ENCODE measurements around the gene KIF26B. TPM values are rescaled to one million over a fixed set of nuclear protein-coding genes. Genes with fewer than 3 reads are reported as not detected.

The KIF26B gene
- total RNA-seq, 4 donors from 2014 or later: 0.20 to 0.79 (median 0.41) TPM; not detected in 1

- WGBS, 2 donors (ENCODE audit: low coverage in 1 of 2): 4 to 13% methylated on average over 3 to 6 of the region's 6 CpGs
- Histone ChIP-seq H3K27me3 (peaks cover 10% of the 10 kb centered on the region), H3K4me3 (no peak overlapping the region), H3K27ac (no peak overlapping the region), H3K9me3 (no peaks in the 10 kb centered on the region), H3K36me3 (no peaks in the 10 kb centered on the region), H3K4me1 (peaks cover 0 to 8% (median 0%) of the 10 kb centered on the region in 4 donors)
- DNase-seq: no peak
- in situ Hi-C loops (cut with MboI; ENCODE audit: low pct_ligation_motif_present in 1 of 4, low pct_unique_long_range_greater_than_20kb in 1 of 4, low sequenced_read_pairs in 3 of 4): no loop called here
- TF ChIP-seq POLR2AphosphoS5 (IDR thresholded peaks at IDR 0.05) (no peak), CTCF (IDR thresholded peaks at IDR 0.05) (no peak), EP300 (IDR thresholded peaks at IDR 0.05; ENCODE audit: low read depth) (no peak), POLR2A (IDR thresholded peaks at IDR 0.05) (no peak)
- intact Hi-C loops (cut with DNase I; ENCODE audit: low total_unique reads): no loop called here
Observed at GRCh38 chr1:245441689-245442088, 286.9 kb downstream of the KIF26B start.

GRCh38 chr1:245444147-245444828 lies 289.5 kb downstream of the KIF26B start:
- 58 to 81% methylated on average over 2 to 14 of the region's 14 CpGs for WGBS, 2 donors (ENCODE audit: low coverage in 1 of 2)
- H3K36me3 ChIP-seq: no peaks in the 10 kb centered on the region
- H3K27me3 ChIP-seq: no peaks in the 10 kb centered on the region
- intact Hi-C loops (cut with DNase I; ENCODE audit: low total_unique reads) (no loop called here), in situ Hi-C loops (cut with MboI; ENCODE audit: low pct_ligation_motif_present in 1 of 4, low pct_unique_long_range_greater_than_20kb in 1 of 4, low sequenced_read_pairs in 3 of 4) (no loop called here)
- H3K4me1 ChIP-seq: peaks cover 0 to 8% (median 2%) of the 10 kb centered on the region in 4 donors
- DNase-seq: no peak
- H3K4me3 ChIP-seq: no peak overlapping the region
- no peaks in the 10 kb centered on the region for H3K9me3 ChIP-seq
- no peak overlapping the region for H3K27ac ChIP-seq
- no peak for TF ChIP-seq POLR2A (IDR thresholded peaks at IDR 0.05)
- no peak for TF ChIP-seq POLR2AphosphoS5 (IDR thresholded peaks at IDR 0.05)
- no peak for TF ChIP-seq CTCF (IDR thresholded peaks at IDR 0.05)
- no peak for TF ChIP-seq EP300 (IDR thresholded peaks at IDR 0.05; ENCODE audit: low read depth)

- H3K27me3 ChIP-seq: no peaks in the 10 kb centered on the region
- no peak for DNase-seq
- intact Hi-C loops (cut with DNase I; ENCODE audit: low total_unique reads) (no loop called here), in situ Hi-C loops (cut with MboI; ENCODE audit: low pct_ligation_motif_present in 1 of 4, low pct_unique_long_range_greater_than_20kb in 1 of 4, low sequenced_read_pairs in 3 of 4) (no loop called here)
- no peak overlapping the region for H3K4me3 ChIP-seq
- H3K27ac ChIP-seq: no peak overlapping the region
- 83 to 87% methylated on average over 4 to 5 of the region's 5 CpGs for WGBS, 2 donors (ENCODE audit: low coverage in 1 of 2)
- H3K36me3 ChIP-seq: no peaks in the 10 kb centered on the region
- no peaks in the 10 kb centered on the region for H3K9me3 ChIP-seq
- no peak for TF ChIP-seq EP300 (IDR thresholded peaks at IDR 0.05; ENCODE audit: low read depth)
- TF ChIP-seq CTCF (IDR thresholded peaks at IDR 0.05): no peak
- TF ChIP-seq POLR2AphosphoS5 (IDR thresholded peaks at IDR 0.05): no peak
- no peak for TF ChIP-seq POLR2A (IDR thresholded peaks at IDR 0.05)
- H3K4me1 ChIP-seq: peaks cover 0 to 8% (median 2%) of the 10 kb centered on the region in 4 donors
Observed at GRCh38 chr1:245444945-245445344, 290.2 kb downstream of the KIF26B start.

- intact Hi-C loops (cut with DNase I; ENCODE audit: low total_unique reads) (no loop called here), in situ Hi-C loops (cut with MboI; ENCODE audit: low pct_ligation_motif_present in 1 of 4, low pct_unique_long_range_greater_than_20kb in 1 of 4, low sequenced_read_pairs in 3 of 4) (no loop called here)
- H3K4me3 ChIP-seq: no peak overlapping the region
- H3K36me3 ChIP-seq: no peaks in the 10 kb centered on the region
- WGBS, 2 donors (ENCODE audit: low coverage in 1 of 2): 57 to 72% methylated on average over 1 of the region's 1 CpG
- H3K27ac ChIP-seq: no peak overlapping the region
- H3K9me3 ChIP-seq: no peaks in the 10 kb centered on the region
- H3K4me1 ChIP-seq: peaks cover 0 to 5% (median 0%) of the 10 kb centered on the region in 4 donors
- DNase-seq: no peak
- TF ChIP-seq EP300 (IDR thresholded peaks at IDR 0.05; ENCODE audit: low read depth): no peak
- no peak for TF ChIP-seq POLR2AphosphoS5 (IDR thresholded peaks at IDR 0.05)
- no peak for TF ChIP-seq CTCF (IDR thresholded peaks at IDR 0.05)
- no peak for TF ChIP-seq POLR2A (IDR thresholded peaks at IDR 0.05)
- no peaks in the 10 kb centered on the region for H3K27me3 ChIP-seq
Observed at GRCh38 chr1:245448531-245448930, 293.7 kb downstream of the KIF26B start.

Data from transverse colon (tissue), 4 donors.